GM18870 (cell line): ENCODE data around the gene MAP1B.
A peak's percentile ranks its signal among the peaks of the same experiment; 100 is the strongest.

Experiments
- ATAC-seq: cut with Tn5 transposase; IDR thresholded peaks from one replicate; pipeline ENCODE4 v1.9.1; 2021; ENCODE audit warnings: moderate library complexity; ENCODE audit not compliant: unreplicated experiment

Gene MAP1B

GRCh38 chr5:72216756-72217155, 109.5 kb downstream of the MAP1B start:
- no peak for ATAC-seq

- ATAC-seq, result no peak
These were observed 113.8 kb downstream of the MAP1B start for GRCh38 chr5:72221099-72221498.

GRCh38 chr5:72221541-72221940, 114.3 kb downstream of the MAP1B start:
- ATAC-seq, result no peak

- no peak for ATAC-seq
These were observed 115.2 kb downstream of the MAP1B start for GRCh38 chr5:72222521-72222920.

GRCh38 chr5:72223371-72223770, 116.1 kb downstream of the MAP1B start:
- no peak for ATAC-seq

GRCh38 chr5:72224946-72225463, 117.7 kb downstream of the MAP1B start:
- no peak for ATAC-seq

GRCh38 chr5:72225741-72226140, 118.5 kb downstream of the MAP1B start:
- no peak for ATAC-seq

- no peak for ATAC-seq
These were observed 119.7 kb downstream of the MAP1B start for GRCh38 chr5:72226950-72227349.

- ATAC-seq, result no peak
These were observed 121.7 kb downstream of the MAP1B start for GRCh38 chr5:72228960-72229359.

- ATAC-seq, result no peak
These were observed 124.9 kb downstream of the MAP1B start for GRCh38 chr5:72231991-72232703.

- ATAC-seq, result no peak
These were observed 125.6 kb downstream of the MAP1B start for GRCh38 chr5:72232838-72233237.

- ATAC-seq, result no peak
These were observed 126.6 kb downstream of the MAP1B start for GRCh38 chr5:72233835-72234234.

GRCh38 chr5:72234265-72234700, 127.0 kb downstream of the MAP1B start:
- ATAC-seq, result peak; percentile 89

- no peak for ATAC-seq
These were observed 127.6 kb downstream of the MAP1B start for GRCh38 chr5:72234868-72235267.

GRCh38 chr5:72235725-72236124, 128.4 kb downstream of the MAP1B start:
- no peak for ATAC-seq

- no peak for ATAC-seq
These were observed 130.1 kb downstream of the MAP1B start for GRCh38 chr5:72237415-72237814.

- no peak for ATAC-seq
These were observed 130.6 kb downstream of the MAP1B start for GRCh38 chr5:72237879-72238278.

GRCh38 chr5:72238712-72239445, 131.6 kb downstream of the MAP1B start:
- no peak for ATAC-seq

- no peak for ATAC-seq
These were observed 134.2 kb downstream of the MAP1B start for GRCh38 chr5:72241346-72242003.

- ATAC-seq, result no peak
These were observed 135.7 kb downstream of the MAP1B start for GRCh38 chr5:72242796-72243475.

- ATAC-seq, result no peak
These were observed 136.4 kb downstream of the MAP1B start for GRCh38 chr5:72243706-72244105.
